GM21723 (cell line): ENCODE measurements around the gene TMEM176B.

ENCODE experiments used
- ATAC-seq: cut with Tn5 transposase; IDR thresholded peaks from one replicate; pipeline ENCODE4 v1.9.1; 2021; ENCODE audit warnings: mild to moderate bottlenecking, moderate library complexity; ENCODE audit not compliant: unreplicated experiment

TMEM176B gene

DNA sequence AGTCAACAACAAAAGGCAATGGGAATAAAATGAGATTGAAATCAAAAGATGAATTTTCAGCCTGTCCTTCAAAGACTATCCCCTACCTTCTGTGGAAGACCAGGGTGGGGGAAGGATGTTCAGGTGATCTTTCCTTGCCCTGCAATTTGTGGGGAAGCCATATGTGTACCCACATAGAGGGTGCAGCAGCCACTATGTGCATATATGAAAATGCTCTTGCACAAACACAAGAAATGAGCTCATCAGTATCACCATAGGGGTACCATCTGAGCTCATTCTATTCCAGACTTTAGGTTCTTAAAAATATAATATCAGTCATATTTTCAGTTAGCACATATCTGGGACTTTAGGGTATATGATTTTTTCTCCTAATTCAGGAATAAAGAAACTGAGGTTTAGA, 45.2 kb downstream of the TMEM176B start:
- ATAC-seq, result no peak

DNA sequence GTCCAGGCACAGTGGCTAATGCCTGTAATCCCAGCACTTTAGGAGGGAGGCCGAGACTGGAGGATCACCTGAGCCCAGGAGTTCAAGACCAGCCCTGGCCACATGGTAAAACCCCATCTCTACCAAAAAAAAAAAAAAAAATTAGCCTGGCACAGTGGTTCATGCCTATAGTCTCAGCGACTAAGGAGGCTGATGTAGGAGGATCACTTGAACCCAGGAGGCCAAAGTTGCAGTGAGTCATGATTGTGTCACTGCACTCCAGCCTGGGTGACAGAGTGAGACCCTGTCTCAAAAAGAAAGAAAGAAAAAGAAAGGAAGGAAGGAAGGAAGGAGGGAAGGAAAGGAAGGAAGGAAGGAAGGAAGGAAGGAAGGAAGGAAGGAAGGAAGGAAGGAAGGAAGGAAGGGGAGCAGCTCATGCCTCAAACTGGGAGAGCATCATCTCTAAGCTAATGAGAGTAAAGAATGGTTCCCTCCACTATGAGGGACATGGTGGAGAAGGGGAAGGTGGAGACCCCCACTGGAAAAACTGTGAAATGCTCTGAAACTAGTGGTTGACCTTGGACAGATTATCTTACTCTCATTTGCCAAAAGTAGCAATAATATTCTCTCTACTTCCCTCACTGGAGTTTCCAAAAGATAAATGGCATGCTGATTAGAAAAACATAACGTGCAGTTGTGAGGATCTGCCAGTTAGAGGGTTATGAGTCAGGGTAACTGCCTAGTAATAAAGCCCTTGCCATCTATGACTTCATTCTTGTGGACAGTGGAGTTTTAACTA, 46.1 kb downstream of the TMEM176B start:
- ATAC-seq, result no peak

- no peak for ATAC-seq
These were observed 46.9 kb downstream of the TMEM176B start for GRCh38 chr7:150753239-150753638.

GRCh38 chr7:150751702-150752101, 48.5 kb downstream of the TMEM176B start:
- no peak for ATAC-seq

DNA sequence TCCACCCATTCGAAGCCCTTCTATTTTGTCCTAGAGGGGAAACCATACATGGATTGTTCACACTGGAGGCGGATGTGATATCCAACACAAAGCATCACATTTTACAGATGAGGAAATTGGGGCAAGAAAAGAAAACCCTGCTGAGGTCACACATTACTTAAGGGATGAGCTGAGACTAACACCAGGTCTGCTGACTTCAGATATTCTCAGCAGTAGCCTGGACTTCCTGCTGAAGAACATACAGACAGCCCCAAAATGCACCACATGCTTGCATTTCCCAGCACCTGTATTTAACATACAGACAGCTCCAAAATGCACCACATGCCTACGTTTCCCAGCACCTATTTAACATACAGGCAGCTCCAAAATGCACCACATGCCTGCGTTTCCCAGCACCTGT, 51.8 kb downstream of the TMEM176B start:
- ATAC-seq, result no peak

- no peak for ATAC-seq
These were observed 53.2 kb downstream of the TMEM176B start for GRCh38 chr7:150746921-150747320.

- no peak for ATAC-seq
These were observed 54.3 kb downstream of the TMEM176B start for GRCh38 chr7:150745876-150746275.

GRCh38 chr7:150745086-150745485, 55.1 kb downstream of the TMEM176B start:
- no peak for ATAC-seq

DNA sequence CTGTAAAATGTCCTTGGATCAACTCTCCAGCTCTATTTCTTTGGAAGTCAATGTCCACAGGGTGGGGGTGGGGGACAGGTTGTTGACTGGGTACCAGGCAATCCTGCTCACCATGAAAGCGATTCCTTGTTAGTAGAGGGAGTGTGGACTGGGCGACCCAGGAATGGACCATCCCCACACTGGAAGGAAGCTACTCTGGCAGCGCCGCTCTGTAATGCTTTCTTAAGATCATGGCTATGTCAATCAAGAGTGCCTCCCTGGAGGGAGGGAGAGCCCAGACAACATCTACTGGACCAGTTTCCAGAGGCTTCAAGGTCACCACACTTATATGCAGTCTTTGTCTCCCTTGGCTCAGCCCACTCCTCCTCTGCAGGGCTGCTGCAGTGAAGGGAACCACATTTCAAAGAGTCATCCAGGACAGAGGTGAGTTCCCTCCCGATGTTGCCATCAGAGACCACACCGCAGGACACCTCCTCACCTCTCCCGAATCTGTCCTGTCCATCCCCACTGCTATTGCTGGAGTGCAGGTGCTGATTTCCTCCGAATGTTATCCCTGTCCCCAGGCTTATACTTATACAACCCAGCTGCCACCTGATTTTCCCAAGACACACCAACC, 56.0 kb downstream of the TMEM176B start:
- no peak for ATAC-seq

DNA sequence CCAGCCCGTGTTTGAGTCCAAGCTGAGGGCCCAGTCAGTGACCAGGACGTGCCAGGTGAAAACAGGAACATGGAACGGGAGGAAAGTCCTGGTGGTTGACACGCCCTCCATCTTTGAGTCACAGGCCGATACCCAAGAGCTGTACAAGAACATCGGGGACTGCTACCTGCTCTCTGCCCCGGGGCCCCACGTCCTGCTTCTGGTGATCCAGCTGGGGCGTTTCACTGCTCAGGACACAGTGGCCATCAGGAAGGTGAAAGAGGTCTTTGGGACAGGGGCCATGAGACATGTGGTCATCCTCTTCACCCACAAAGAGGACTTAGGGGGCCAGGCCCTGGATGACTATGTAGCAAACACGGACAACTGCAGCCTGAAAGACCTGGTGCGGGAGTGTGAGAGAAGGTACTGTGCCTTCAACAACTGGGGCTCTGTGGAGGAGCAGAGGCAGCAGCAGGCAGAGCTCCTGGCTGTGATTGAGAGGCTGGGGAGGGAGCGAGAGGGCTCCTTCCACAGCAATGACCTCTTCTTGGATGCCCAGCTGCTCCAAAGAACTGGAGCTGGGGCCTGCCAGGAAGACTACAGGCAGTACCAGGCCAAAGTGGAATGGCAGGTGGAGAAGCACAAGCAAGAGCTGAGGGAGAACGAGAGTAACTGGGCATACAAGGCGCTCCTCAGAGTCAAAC, 57.7 kb downstream of the TMEM176B start:
- no peak for ATAC-seq
